Stimulated activated CD8-positive, alpha-beta memory T cell treated with anti-CD3 and anti-CD28 coated beads, Interleukin-7, amount 100 ng/mL, for 4 hours (primary cell): ENCODE data around the gene RNF39.
A peak's percentile ranks its signal among the peaks of the same experiment; 100 is the strongest.
"Not testable (repeated sequence)": the region's sequence is repeated elsewhere in the genome, so short reads cannot be mapped to it uniquely, and the experiment has no call there.

Source experiments
- DNase-seq, 2 donors: peaks; one replicate each; pipeline ENCODE4 v3.0.0-alpha.2; 2020; ENCODE audit warnings: low read depth in 2 of 2

Gene RNF39

GRCh38 chr6:30075094-30075789 lies at the start of gene RNF39:
TSS of gene RNF39 (minus strand) at chr6:30075769. CDS start at chr6:30075585, 184 bp downstream.
- no peak for DNase-seq

- no peak for DNase-seq
These were observed 46.9 kb upstream of the RNF39 start for GRCh38 chr6:30122515-30122914.

- DNase-seq: no peak
These were observed 46.1 kb upstream of the RNF39 start for GRCh38 chr6:30121446-30122366.

- DNase-seq: not testable (repeated sequence)
These were observed 43.1 kb upstream of the RNF39 start for GRCh38 chr6:30118691-30119090.

GRCh38 chr6:30116724-30117123 lies 41.2 kb upstream of the RNF39 start:
- DNase-seq: no peak

GRCh38 chr6:30113841-30114240 lies 38.3 kb upstream of the RNF39 start:
- no peak for DNase-seq

GRCh38 chr6:30113003-30113759 lies 37.6 kb upstream of the RNF39 start, which contains the start of gene TRIM31:
TSS of gene TRIM31 (minus strand) at chr6:30113090. CDS start at chr6:30112805, 285 bp downstream.
- DNase-seq: no peak

GRCh38 chr6:30112402-30112994 lies 36.9 kb upstream of the RNF39 start:
- no peak for DNase-seq

- no peak for DNase-seq
These were observed 35.8 kb upstream of the RNF39 start for GRCh38 chr6:30111266-30111856.

GRCh38 chr6:30104661-30105060 lies 29.1 kb upstream of the RNF39 start:
- DNase-seq: no peak

- DNase-seq: no peak
These were observed 28.3 kb upstream of the RNF39 start for GRCh38 chr6:30103872-30104179.

- DNase-seq: peak; percentile 69 to 80
These were observed 27.7 kb upstream of the RNF39 start for GRCh38 chr6:30102970-30103871.

- DNase-seq: no peak
These were observed 26.9 kb upstream of the RNF39 start for GRCh38 chr6:30102414-30102969.

- DNase-seq: peak in 1 of 2 donors; percentile 55
These were observed 26.2 kb upstream of the RNF39 start for GRCh38 chr6:30101444-30102413.

GRCh38 chr6:30100585-30101443 lies 25.2 kb upstream of the RNF39 start:
- peak in 1 of 2 donors; percentile 7 for DNase-seq

GRCh38 chr6:30100154-30100553 lies 24.6 kb upstream of the RNF39 start:
- no peak for DNase-seq

- no peak for DNase-seq
These were observed 22.6 kb upstream of the RNF39 start for GRCh38 chr6:30097902-30098768.
